HepG2 (cell line): Measurements from ENCODE around the gene ZFYVE21. TPM values are rescaled to one million over a fixed set of nuclear protein-coding genes. Genes with fewer than 3 reads are reported as not detected.

Experiments
- ATAC-seq: fragments of 200-7000 bp; cut with Tn5 transposase; 3 replicates; pipeline ENCODE4 v1.9.1; 2020; ENCODE audit warnings: mild to moderate bottlenecking, moderate library complexity
- BruUV-seq: library from RNA; stranded (reverse); fragments of 400-500 nt; replicated peaks from 2 replicates; lab custom pipeline; 2021; lab: Mats Ljungman, UMichigan
- CTCF ChIA-PET: fragments of 300-600 bp; formaldehyde crosslinking; extraction: SDS; loops from one replicate; lab custom pipeline; 2021; ENCODE audit warnings: low total read pairs, inconsistent platforms, low intra/inter-chr PET ratio; lab: Yijun Ruan, JAX
- POLR2A ChIA-PET: fragments of 350-600 bp; sonication (Branson Sonifier 250); formaldehyde crosslinking; loops from one replicate; lab custom pipeline; 2020; ENCODE audit warnings: antibody characterized with exemption, inconsistent platforms; lab: Yijun Ruan, JAX
- DNase-seq: peaks from one replicate; pipeline ENCODE4 v3.0.0-alpha.2; 2015; ENCODE audit warnings: low spot score
- FAIRE-seq: peaks from 3 replicates; lab custom pipeline; 2011; peaks lifted over from hg19 to GRCh38; lab: Jason Lieb, UNC
- H2AFZ ChIP-seq: one replicate; pipeline ENCODE4 v1.6.1; 2011; ENCODE audit warnings: low read length, inconsistent platforms
- H3K27ac ChIP-seq: fragments of 300-600 bp; 3 replicates; pipeline ENCODE4 v1.8.0; 2011; ENCODE audit warnings: mixed run types, mild to moderate bottlenecking, mixed read lengths, low read length, inconsistent platforms; ENCODE audit not compliant: insufficient read depth; ENCODE audit errors: extremely low read length
- H3K27me3 ChIP-seq, 2 experiments: fragments of 200-600 bp in 1 of 2; 2 replicates in 1 of 2; 3 replicates in 1 of 2; pipeline versions ENCODE4 v1.6.0 to v1.8.0; 2011; ENCODE audit warnings: low read length in 2 of 2, mild to moderate bottlenecking in 2 of 2, moderate library complexity in 2 of 2, inconsistent platforms in 1 of 2; ENCODE audit not compliant: insufficient read depth in 2 of 2, control insufficient read depth in 1 of 2
- H3K36me3 ChIP-seq, 2 experiments: fragments of 200-600 bp in 1 of 2; replicated peaks in 1 of 2; 2 replicates in 1 of 2; 3 replicates in 1 of 2; pipeline versions ENCODE4 v1.5.1 to v1.8.0; 2011; ENCODE audit warnings: low read length in 2 of 2, inconsistent platforms in 1 of 2; ENCODE audit not compliant: insufficient read depth in 2 of 2, control insufficient read depth in 1 of 2
- H3K4me1 ChIP-seq: 2 replicates; pipeline ENCODE4 v1.5.1; 2012; ENCODE audit warnings: low read length, inconsistent platforms; ENCODE audit not compliant: insufficient read depth
- H3K4me2 ChIP-seq: 2 replicates; pipeline ENCODE4 v1.6.0; 2011; ENCODE audit warnings: low read depth, low read length, inconsistent platforms
- H3K4me3 ChIP-seq, 3 experiments: fragments of 200-600 bp in 1 of 3; sonication (generic), shearing (Covaris generic) in 1 of 3; replicated peaks in 1 of 3; 2 replicates each; pipeline ENCODE4 v1.5.1; 2011 to 2016; ENCODE audit warnings: low read length in 3 of 3, inconsistent platforms in 2 of 3, low read depth in 2 of 3, mild to moderate bottlenecking in 2 of 3, control low read depth in 1 of 3, mixed read lengths in 1 of 3; ENCODE audit not compliant: insufficient read depth in 1 of 3
- H3K79me2 ChIP-seq: one replicate; pipeline ENCODE4 v1.6.1; 2011; ENCODE audit warnings: low read length, inconsistent platforms; ENCODE audit not compliant: insufficient read depth
- H3K9ac ChIP-seq: 2 replicates; pipeline ENCODE4 v1.6.0; 2011; ENCODE audit warnings: mild to moderate bottlenecking, low read depth, low read length, inconsistent platforms; ENCODE audit not compliant: insufficient read depth
- H3K9me3 ChIP-seq: 2 replicates; pipeline ENCODE4 v1.5.1; 2012; ENCODE audit warnings: mild to moderate bottlenecking, low read length
- H4K20me1 ChIP-seq: 2 replicates; pipeline ENCODE4 v1.6.0; 2011; ENCODE audit warnings: inconsistent platforms, mild to moderate bottlenecking, low read length, moderate library complexity; ENCODE audit not compliant: insufficient read depth
- AGO2 ChIP-seq: fragments of 200-400 bp; formaldehyde crosslinking; optimal IDR thresholded peaks from 2 replicates; pipeline ENCODE3; 2017; ENCODE audit warnings: mild to moderate bottlenecking, low read depth, low read length, moderate library complexity
- FOSL2 ChIP-seq: sonication (generic); formaldehyde crosslinking; IDR thresholded peaks from 2 replicates; pipeline ENCODE4 v1.4.0; 2020; ENCODE audit warnings: missing genetic modification reagents
- KLF9 ChIP-seq: IDR thresholded peaks from 2 replicates; pipeline ENCODE4 v1.6.1; 2016; ENCODE audit warnings: low read depth
- POLR2AphosphoS5 ChIP-seq: IDR thresholded peaks from 2 replicates; pipeline ENCODE4 v1.6.1; 2012; ENCODE audit warnings: low read depth, low read length
- POLR2G ChIP-seq: fragments of 200-400 bp; formaldehyde crosslinking; IDR thresholded peaks from 2 replicates; pipeline ENCODE4 v1.6.1; 2018; ENCODE audit warnings: mild to moderate bottlenecking, low read depth, low read length, moderate library complexity
- RBM22 ChIP-seq: fragments of 200-400 bp; formaldehyde crosslinking; optimal IDR thresholded peaks from 2 replicates; pipeline ENCODE3; 2017; ENCODE audit warnings: mild to moderate bottlenecking, low read length, moderate library complexity
- SKI ChIP-seq: fragments of 450-650 bp; IDR thresholded peaks from one replicate; pipeline ENCODE4 v1.6.1; 2018; ENCODE audit warnings: mild to moderate bottlenecking; ENCODE audit not compliant: partially characterized antibody
- THAP9 ChIP-seq: sonication (generic); formaldehyde crosslinking; IDR thresholded peaks from 2 replicates; pipeline ENCODE4; 2020; ENCODE audit warnings: missing genetic modification reagents, mild to moderate bottlenecking, borderline replicate concordance
- ZNF383 ChIP-seq: sonication (generic); formaldehyde crosslinking; IDR thresholded peaks from 2 replicates; pipeline ENCODE4 v1.4.0; 2020; ENCODE audit warnings: missing genetic modification reagents, mild to moderate bottlenecking, borderline replicate concordance
- ZNF589 ChIP-seq: sonication (generic); formaldehyde crosslinking; conservative IDR thresholded peaks from 2 replicates; pipeline ENCODE4 v1.8.0; 2022; ENCODE audit warnings: mild to moderate bottlenecking, moderate library complexity, missing genetic modification reagents
- WGBS: methylation state at CpG from one replicate; pipeline ENCODE4 v1.1.6; 2017; ENCODE audit warnings: low lambda C conversion rate; 5-methylcytosine and 5-hydroxymethylcytosine counted together
- in situ Hi-C: cut with HindIII; loops from 2 replicates; pipeline ENCODE4 v1.10.0; 2017; ENCODE audit warnings: low pct_unique_long_range_greater_than_20kb; ENCODE audit not compliant: extremely low pct_ligation_motif_present
- intact Hi-C: fragments of 100-400 bp; cut with micrococcal nuclease; formaldehyde crosslinking; loops from one replicate; pipeline ENCODE4 v1.10.0; 2022; ENCODE audit not compliant: unreplicated experiment
- polyA plus RNA-seq, 8 experiments: library from polyadenylated mRNA; depleted of rRNA in 3 of 8; stranded (reverse) in 7 of 8; unstranded in 1 of 8; fragments of >200 nt; fragmentation: Illumina TruSeq in 4 of 8; extraction: Trizol in 4 of 8; gene quantifications; 2 replicates each; pipeline versions ENCODE4 v1.2.1 to v1.2.3, GENCODE V29; 2011 to 2016; ENCODE audit warnings: low read depth in 4 of 8, missing spikeins in 1 of 8, mixed read lengths in 1 of 8; ENCODE audit not compliant: insufficient read depth in 1 of 8
- total RNA-seq, 5 experiments: library from RNA; depleted of rRNA; stranded (reverse); fragments of >200 nt; fragmentation: Illumina TruSeq; extraction: Trizol; gene quantifications; 2 replicates each; pipeline ENCODE4 v1.2.3, GENCODE V29; 2016; ENCODE audit warnings: low read depth in 1 of 5

Gene ZFYVE21
- total and polyA plus RNA-seq, 2 of the 13 experiments (the other 11 are each of a cell fraction or from before 2014, with no cell fraction given) = 34.3 to 34.4 TPM

GRCh38 chr14:103702497-103703432 lies 12.8 kb upstream of the ZFYVE21 start:
- POLR2A ChIA-PET = no interaction called here
- H3K9me3 ChIP-seq = no peaks in the 10 kb centered on the region
- FAIRE-seq (no peak), ATAC-seq (no peak), DNase-seq (no peak)
- in situ Hi-C loops = no loop called here
- CTCF ChIA-PET = no interaction called here
- H3K9ac ChIP-seq = no peak overlapping the region
- H3K36me3 ChIP-seq = peaks cover 8 to 39% of the 10 kb centered on the region in 2 experiments; a peak in 3 of 5 replicates
- H3K27ac ChIP-seq = no peak overlapping the region
- no peak overlapping the region for H3K4me2 ChIP-seq
- no peaks in the 10 kb centered on the region for H3K27me3 ChIP-seq
- no peaks in the 10 kb centered on the region for H3K79me2 ChIP-seq
- WGBS = 96% methylated on average over 15 of the region's 29 CpGs
- no peak overlapping the region for H2AFZ ChIP-seq
- TF ChIP-seq ZNF383 (CRISPR knock-in tag) (no peak), ZNF589 (CRISPR knock-in tag) (no peak), FOSL2 (no peak), AGO2 (peak; percentile 64)
- peaks cover 11% of the 10 kb centered on the region for H3K4me1 ChIP-seq
- intact Hi-C loops = no loop called here
- H3K4me3 ChIP-seq = no peak overlapping the region
- BruUV-seq = no TSS peak
- H4K20me1 ChIP-seq = no peaks in the 10 kb centered on the region

GRCh38 chr14:103703433-103704385 lies 11.9 kb upstream of the ZFYVE21 start:
- peaks cover 9 to 42% of the 10 kb centered on the region in 2 experiments; a peak in 3 of 5 replicates for H3K36me3 ChIP-seq
- H3K27ac ChIP-seq = no peak overlapping the region
- CTCF ChIA-PET = no interaction called here
- DNase-seq (no peak), ATAC-seq (no peak)
- 96% methylated on average over 24 of the region's 24 CpGs for WGBS
- no peaks in the 10 kb centered on the region for H3K9me3 ChIP-seq
- intact Hi-C loops = no loop called here
- BruUV-seq = no TSS peak
- H3K4me2 ChIP-seq = no peak overlapping the region
- no peak for TF ChIP-seq THAP9 (CRISPR knock-in tag)
- no peak for TF ChIP-seq KLF9 (CRISPR knock-in tag)
- TF ChIP-seq RBM22 = peak; percentile 21
- TF ChIP-seq AGO2 = peak; percentile 65
- no peak for TF ChIP-seq SKI
- TF ChIP-seq POLR2G = peak; percentile 27; the same call in 1 of the 2 replicates
- TF ChIP-seq POLR2AphosphoS5 = 0 out of 2 replicates have a peak, but pooled peaks have one; percentile 4
- TF ChIP-seq, all 625 proteins: peak for 4
- H3K27me3 ChIP-seq = no peaks in the 10 kb centered on the region; a peak in 1 of 5 replicates
- FAIRE-seq = no peak
- H2AFZ ChIP-seq = no peak overlapping the region
- POLR2A ChIA-PET = no interaction called here
- H3K4me1 ChIP-seq = peaks cover 11% of the 10 kb centered on the region
- in situ Hi-C loops = no loop called here
- H4K20me1 ChIP-seq = no peaks in the 10 kb centered on the region
- no peaks in the 10 kb centered on the region for H3K79me2 ChIP-seq
- no peak overlapping the region for H3K4me3 ChIP-seq
- H3K9ac ChIP-seq = no peak overlapping the region
